ENCODE measurements around the gene CYP24A1. TPM values are rescaled to one million over a fixed set of nuclear protein-coding genes. Genes with fewer than 3 reads are reported as not detected.

The CYP24A1 gene
- total RNA-seq, 1 experiment from 2014 or later, result 0.03 TPM

- H3K36me3 ChIP-seq (replicated peaks; ENCODE audit: control insufficient read depth, insufficient read depth, low read length), result no peaks in the 10 kb centered on the region
- H3K27me3 ChIP-seq (ENCODE audit: control insufficient read depth, insufficient read depth, low read length), result no peaks in the 10 kb centered on the region
- H3K4me3 ChIP-seq (ENCODE audit: insufficient read depth, low read depth, low read length), result no peak overlapping the region
- no peak for DNase-seq
Observed at GRCh38 chr20:54195483-54196472, 22.0 kb upstream of the CYP24A1 start.

DNA sequence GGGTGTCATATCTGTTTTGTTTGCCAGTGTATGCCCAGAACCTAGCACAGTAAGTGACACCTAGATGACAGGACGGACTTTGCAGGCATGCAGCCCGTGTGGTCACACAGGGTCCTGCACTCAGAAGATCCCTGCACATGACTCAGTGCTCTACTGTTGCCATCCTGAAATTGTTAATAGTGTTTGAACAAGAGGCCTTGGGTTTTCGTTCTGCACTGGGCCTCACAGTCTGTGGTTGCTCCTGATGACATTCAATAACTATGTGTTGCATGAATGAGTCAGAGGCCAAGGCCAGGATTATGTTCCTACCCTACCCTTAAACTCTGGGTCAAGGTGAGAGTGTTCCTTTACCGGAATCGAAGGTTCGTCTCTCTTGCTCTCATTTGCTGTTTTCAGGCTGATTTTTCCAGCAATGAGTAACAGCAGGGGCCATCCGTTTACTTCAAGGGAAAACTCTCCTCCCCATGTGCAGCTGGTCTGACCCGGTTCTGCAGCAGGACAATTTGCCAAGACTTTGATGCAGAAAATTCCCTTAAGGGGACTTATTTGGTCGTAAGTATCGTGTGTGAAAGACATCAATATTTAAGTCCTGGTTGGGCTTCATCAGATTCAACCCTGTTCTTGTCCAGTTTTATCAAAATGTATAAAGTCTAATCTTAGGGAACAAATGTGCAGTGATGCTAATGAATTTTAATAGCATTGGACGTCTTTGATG lies 21.1 kb upstream of the CYP24A1 start:
- no peak overlapping the region for H3K4me3 ChIP-seq (ENCODE audit: insufficient read depth, low read depth, low read length)
- DNase-seq, result no peak
- no peaks in the 10 kb centered on the region for H3K36me3 ChIP-seq (replicated peaks; ENCODE audit: control insufficient read depth, insufficient read depth, low read length)
- no peaks in the 10 kb centered on the region for H3K27me3 ChIP-seq (ENCODE audit: control insufficient read depth, insufficient read depth, low read length)

GRCh38 chr20:54193817-54194216 lies 20.0 kb upstream of the CYP24A1 start:
- no peak for DNase-seq
- Histone ChIP-seq H3K36me3 (replicated peaks; ENCODE audit: control insufficient read depth, insufficient read depth, low read length) (no peaks in the 10 kb centered on the region), H3K27me3 (ENCODE audit: control insufficient read depth, insufficient read depth, low read length) (no peaks in the 10 kb centered on the region), H3K4me3 (ENCODE audit: insufficient read depth, low read depth, low read length) (no peak overlapping the region)

DNA sequence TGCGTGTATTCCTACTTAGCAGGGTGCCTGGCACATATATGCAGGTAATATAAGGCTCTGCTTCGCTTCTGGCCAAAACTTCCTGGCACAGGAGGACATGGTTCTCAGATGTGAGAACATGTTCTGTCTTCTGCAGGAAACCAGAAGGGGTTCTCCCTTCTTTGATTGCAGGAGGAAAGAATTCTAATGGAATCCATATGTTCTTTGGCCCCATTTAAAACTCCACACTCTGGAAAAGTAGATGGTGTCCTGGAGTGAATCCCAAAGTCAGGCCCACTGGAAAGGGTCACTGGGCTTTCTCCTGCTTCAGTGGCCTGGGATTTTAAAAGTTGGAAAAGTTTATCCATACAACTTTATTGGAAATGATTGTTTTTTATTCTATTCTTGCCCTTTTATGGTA lies 16.4 kb upstream of the CYP24A1 start:
- no peak overlapping the region for H3K4me3 ChIP-seq (ENCODE audit: insufficient read depth, low read depth, low read length)
- DNase-seq, result no peak
- no peaks in the 10 kb centered on the region for H3K27me3 ChIP-seq (ENCODE audit: control insufficient read depth, insufficient read depth, low read length)
- H3K36me3 ChIP-seq (replicated peaks; ENCODE audit: control insufficient read depth, insufficient read depth, low read length), result no peaks in the 10 kb centered on the region

GRCh38 chr20:54189630-54190029 lies 15.8 kb upstream of the CYP24A1 start:
- Histone ChIP-seq H3K36me3 (replicated peaks; ENCODE audit: control insufficient read depth, insufficient read depth, low read length) (no peaks in the 10 kb centered on the region), H3K27me3 (ENCODE audit: control insufficient read depth, insufficient read depth, low read length) (no peaks in the 10 kb centered on the region), H3K4me3 (ENCODE audit: insufficient read depth, low read depth, low read length) (no peak overlapping the region)
- no peak for DNase-seq

DNA sequence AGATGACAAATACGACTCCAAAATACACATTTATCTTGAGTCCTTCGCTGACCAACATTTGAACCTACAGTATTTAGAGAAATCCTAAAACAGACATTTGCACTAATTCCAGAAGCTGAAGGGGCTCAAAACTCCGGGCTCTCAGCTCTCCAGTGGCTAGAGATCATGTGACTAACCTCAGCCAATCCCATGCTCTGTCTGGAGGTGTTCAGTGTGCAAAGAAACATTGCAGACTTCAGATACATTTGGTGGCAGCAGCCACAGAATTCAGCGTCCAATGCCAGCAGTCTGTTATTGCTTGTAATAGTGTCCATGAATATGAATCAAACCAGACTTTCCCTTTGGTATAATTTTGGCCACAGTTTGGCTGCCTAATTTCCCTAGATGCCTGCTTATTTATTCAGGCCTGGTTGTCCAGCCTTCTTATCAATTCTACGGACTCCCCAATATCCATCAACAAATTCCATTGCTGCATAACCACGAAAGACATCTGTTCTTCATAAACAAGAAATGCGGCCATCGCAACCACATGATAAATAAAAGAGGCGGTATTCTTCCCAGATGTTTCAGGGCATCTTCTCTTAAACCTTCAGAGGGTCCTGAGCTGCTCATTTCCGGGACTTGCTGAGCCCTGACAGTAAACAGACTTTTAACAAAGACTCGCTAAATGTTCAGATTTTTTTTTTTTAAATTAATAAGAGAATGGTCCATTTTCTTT lies 14.5 kb upstream of the CYP24A1 start:
- no peak for DNase-seq
- Histone ChIP-seq H3K27me3 (ENCODE audit: control insufficient read depth, insufficient read depth, low read length) (no peaks in the 10 kb centered on the region), H3K36me3 (replicated peaks; ENCODE audit: control insufficient read depth, insufficient read depth, low read length) (no peaks in the 10 kb centered on the region), H3K4me3 (ENCODE audit: insufficient read depth, low read depth, low read length) (no peak overlapping the region)

GRCh38 chr20:54184904-54185626 lies 11.3 kb upstream of the CYP24A1 start:
- H3K27me3 ChIP-seq (ENCODE audit: control insufficient read depth, insufficient read depth, low read length), result no peaks in the 10 kb centered on the region
- DNase-seq, result no peak
- H3K36me3 ChIP-seq (replicated peaks; ENCODE audit: control insufficient read depth, insufficient read depth, low read length), result no peaks in the 10 kb centered on the region
- no peak overlapping the region for H3K4me3 ChIP-seq (ENCODE audit: insufficient read depth, low read depth, low read length)

DNA sequence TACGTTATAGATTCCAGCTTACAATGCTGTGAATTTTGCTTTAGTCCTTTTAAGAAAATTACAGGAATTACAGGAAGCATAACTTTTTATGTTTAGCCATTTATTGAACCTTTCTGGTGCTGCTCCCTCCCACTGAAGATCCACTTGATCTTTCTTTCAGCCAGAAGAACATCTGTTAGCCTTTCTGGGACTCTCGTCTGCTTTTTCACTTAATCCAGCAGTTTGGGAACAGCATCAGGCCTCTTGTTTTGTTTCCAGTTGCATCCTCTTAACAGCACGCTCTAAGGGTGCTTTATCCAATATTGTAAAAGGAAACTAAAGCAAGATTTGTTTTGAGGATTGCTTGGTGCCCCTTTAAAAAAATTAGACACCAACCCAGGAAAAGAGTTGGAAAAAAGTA lies 10.3 kb upstream of the CYP24A1 start:
- no peak overlapping the region for H3K4me3 ChIP-seq (ENCODE audit: insufficient read depth, low read depth, low read length)
- H3K36me3 ChIP-seq (replicated peaks; ENCODE audit: control insufficient read depth, insufficient read depth, low read length), result no peaks in the 10 kb centered on the region
- H3K27me3 ChIP-seq (ENCODE audit: control insufficient read depth, insufficient read depth, low read length), result no peaks in the 10 kb centered on the region
- no peak for DNase-seq

- Histone ChIP-seq H3K4me3 (ENCODE audit: insufficient read depth, low read depth, low read length) (no peak overlapping the region), H3K36me3 (replicated peaks; ENCODE audit: control insufficient read depth, insufficient read depth, low read length) (no peaks in the 10 kb centered on the region), H3K27me3 (ENCODE audit: control insufficient read depth, insufficient read depth, low read length) (no peaks in the 10 kb centered on the region)
- DNase-seq, result no peak
Observed at GRCh38 chr20:54180931-54181330, 7.1 kb upstream of the CYP24A1 start.

DNA sequence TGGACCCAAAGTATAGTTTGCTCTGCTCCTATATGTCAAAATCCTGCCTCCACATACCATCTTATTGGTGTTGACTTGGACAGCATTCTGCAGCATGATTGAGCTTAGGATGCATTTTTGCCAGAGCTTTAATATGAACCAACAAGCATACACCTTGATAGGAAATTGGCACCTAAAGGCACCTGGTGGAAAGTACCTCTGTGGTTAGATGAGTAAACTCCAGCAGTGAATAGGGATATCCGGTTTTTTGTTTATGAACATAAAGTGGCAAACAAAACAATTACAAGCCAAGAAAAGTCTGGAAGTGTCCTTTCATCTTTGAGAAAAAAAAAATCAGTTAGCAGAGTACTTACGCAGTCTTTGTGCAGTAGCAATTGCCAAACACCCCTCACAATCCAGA lies 6.2 kb upstream of the CYP24A1 start:
- no peak for DNase-seq
- Histone ChIP-seq H3K4me3 (ENCODE audit: insufficient read depth, low read depth, low read length) (no peak overlapping the region), H3K27me3 (ENCODE audit: control insufficient read depth, insufficient read depth, low read length) (peaks cover 9% of the 10 kb centered on the region), H3K36me3 (replicated peaks; ENCODE audit: control insufficient read depth, insufficient read depth, low read length) (no peaks in the 10 kb centered on the region)

- H3K36me3 ChIP-seq (replicated peaks; ENCODE audit: control insufficient read depth, insufficient read depth, low read length), result no peaks in the 10 kb centered on the region
- no peak for DNase-seq
- H3K4me3 ChIP-seq (ENCODE audit: insufficient read depth, low read depth, low read length), result no peak overlapping the region
- H3K27me3 ChIP-seq (ENCODE audit: control insufficient read depth, insufficient read depth, low read length), result peaks cover 26% of the 10 kb centered on the region
Observed at GRCh38 chr20:54178256-54178655, 4.5 kb upstream of the CYP24A1 start.

- H3K4me3 ChIP-seq (ENCODE audit: insufficient read depth, low read depth, low read length), result no peak overlapping the region
- peaks cover 34% of the 10 kb centered on the region for H3K27me3 ChIP-seq (ENCODE audit: control insufficient read depth, insufficient read depth, low read length)
- H3K36me3 ChIP-seq (replicated peaks; ENCODE audit: control insufficient read depth, insufficient read depth, low read length), result no peaks in the 10 kb centered on the region
- no peak for DNase-seq
Observed at GRCh38 chr20:54177378-54177777, 3.6 kb upstream of the CYP24A1 start.

DNA sequence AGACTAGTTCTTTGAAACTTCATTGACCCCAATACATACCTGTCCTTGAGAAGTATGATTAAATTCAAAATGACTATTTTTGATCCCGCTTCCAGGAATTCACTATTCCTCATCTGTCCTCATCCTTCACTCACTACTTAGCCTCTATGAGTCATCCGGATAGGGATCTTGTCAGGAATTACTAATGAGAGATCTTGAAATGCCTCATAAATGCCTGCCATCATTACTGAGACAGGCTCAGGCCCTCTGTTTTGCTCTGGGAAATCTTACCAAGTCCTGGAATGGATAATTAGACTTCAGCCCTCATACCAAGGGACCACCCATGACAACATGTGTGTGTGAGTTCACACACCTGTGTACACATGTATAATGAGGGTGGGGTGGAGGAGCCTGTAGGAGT lies 2.8 kb upstream of the CYP24A1 start:
- Histone ChIP-seq H3K4me3 (ENCODE audit: insufficient read depth, low read depth, low read length) (no peak overlapping the region), H3K27me3 (ENCODE audit: control insufficient read depth, insufficient read depth, low read length) (peaks cover 42% of the 10 kb centered on the region), H3K36me3 (replicated peaks; ENCODE audit: control insufficient read depth, insufficient read depth, low read length) (no peaks in the 10 kb centered on the region)
- DNase-seq, result no peak

Measured in H7 (cell line).